ENCODE measurements around the gene SENP7.
"Not testable (repeated sequence)": the region's sequence is repeated elsewhere in the genome, so short reads cannot be mapped to it uniquely, and the experiment has no call there.

The SENP7 gene

GRCh38 chr3:101519685-101520365 is 6.8 kb upstream of the SENP7 start:
- DNase-seq: no peak

DNA sequence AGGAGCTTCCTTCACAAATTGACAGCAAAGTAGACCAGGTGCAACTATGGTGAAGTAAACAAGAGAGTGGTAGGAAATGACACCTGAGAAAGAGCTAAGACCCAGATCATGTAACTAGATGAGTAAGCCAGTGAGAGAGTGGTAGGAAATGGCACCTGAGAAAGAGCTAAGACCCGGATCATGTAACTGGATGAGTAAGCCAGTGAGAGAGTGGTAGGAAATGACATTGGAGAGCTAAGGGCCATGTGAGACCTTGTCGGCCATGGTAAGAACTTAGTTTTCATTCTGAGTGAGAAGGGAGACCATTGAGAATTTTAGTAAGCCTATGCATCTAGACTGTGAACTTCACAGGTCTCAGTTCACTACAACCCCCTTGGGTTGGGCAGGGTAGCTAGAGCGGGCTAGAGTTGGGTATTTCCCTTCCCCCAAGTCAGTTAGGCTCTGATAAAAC is 5.4 kb upstream of the SENP7 start:
- DNase-seq: no peak

GRCh38 chr3:101513419-101513986 is 491 bp upstream of the SENP7 start:
- DNase-seq: no peak

DNA sequence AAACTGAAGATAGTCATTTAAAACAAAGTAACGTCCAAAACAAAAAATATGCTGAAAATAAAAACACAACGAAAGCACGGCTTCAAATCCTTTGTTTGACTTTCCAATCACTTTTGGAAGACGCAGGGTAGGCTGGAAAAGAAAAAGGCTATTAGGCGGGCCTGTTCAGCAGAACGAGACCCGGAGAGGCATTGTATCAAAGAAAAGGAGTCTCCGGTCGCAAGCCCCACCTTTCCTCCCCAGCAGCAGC is 691 bp downstream of the SENP7 start:
- no peak for DNase-seq

DNA sequence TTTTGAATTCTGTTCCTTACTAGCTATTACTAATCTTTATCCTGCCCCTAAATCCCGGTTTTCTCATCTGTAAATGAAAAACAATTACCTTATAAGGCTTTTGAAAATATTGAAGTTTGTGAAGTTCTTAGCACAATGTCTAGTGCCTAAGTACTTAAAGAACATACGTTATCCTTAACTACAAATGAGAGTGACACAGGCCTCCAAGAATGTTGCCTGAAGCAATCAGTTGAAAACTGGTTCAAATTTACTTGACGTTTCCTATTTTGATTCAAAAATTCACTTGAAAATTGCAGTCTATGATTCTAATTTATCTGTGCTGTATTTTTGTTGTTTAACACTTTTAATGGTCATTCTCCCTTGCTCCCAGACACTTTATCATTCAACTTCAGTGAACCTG is 3.2 kb downstream of the SENP7 start:
- DNase-seq: no peak

DNA sequence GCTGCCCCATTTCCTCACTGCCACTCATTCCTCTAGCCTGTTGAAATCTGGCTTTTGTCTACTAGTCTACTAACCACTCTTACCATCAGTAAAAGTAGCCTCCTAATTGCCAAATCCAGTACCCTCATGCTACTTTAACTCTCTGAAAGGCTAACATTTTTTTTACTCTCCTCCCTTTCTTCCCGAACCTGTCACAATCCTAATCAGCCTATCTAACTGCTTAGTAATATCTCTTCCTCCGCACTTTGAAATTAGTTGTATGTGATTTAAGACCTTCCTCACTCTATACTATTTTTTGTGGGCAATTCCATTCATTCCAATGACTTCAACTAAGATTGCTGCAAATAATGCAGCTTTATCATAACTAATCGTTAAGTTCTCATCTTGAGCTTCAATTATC is 3.7 kb downstream of the SENP7 start:
- no peak for DNase-seq

GRCh38 chr3:101501783-101502182 is 11.2 kb downstream of the SENP7 start:
- no peak for DNase-seq

GRCh38 chr3:101500208-101500607 is 12.8 kb downstream of the SENP7 start:
- DNase-seq: no peak

DNA sequence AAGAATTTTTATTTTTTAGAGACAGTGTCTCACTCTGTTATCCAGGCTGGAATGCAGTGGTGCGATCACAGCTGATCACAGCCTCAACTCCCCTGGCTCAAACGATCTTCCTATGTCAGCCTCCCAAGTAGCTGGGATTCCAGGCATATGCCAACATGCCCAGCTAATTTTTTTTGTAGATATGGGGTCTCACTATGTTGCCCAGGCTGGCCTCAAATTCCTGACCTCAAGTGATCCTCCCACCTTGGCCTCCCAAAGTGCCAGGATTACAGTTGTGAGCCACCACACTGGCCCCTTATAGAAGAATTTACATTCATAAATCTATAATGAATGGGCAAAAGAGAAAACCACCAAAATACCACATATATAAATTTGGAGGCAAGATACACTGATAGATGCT is 15.2 kb downstream of the SENP7 start:
- DNase-seq: no peak

GRCh38 chr3:101495552-101495951 is 17.5 kb downstream of the SENP7 start:
- no peak for DNase-seq

DNA sequence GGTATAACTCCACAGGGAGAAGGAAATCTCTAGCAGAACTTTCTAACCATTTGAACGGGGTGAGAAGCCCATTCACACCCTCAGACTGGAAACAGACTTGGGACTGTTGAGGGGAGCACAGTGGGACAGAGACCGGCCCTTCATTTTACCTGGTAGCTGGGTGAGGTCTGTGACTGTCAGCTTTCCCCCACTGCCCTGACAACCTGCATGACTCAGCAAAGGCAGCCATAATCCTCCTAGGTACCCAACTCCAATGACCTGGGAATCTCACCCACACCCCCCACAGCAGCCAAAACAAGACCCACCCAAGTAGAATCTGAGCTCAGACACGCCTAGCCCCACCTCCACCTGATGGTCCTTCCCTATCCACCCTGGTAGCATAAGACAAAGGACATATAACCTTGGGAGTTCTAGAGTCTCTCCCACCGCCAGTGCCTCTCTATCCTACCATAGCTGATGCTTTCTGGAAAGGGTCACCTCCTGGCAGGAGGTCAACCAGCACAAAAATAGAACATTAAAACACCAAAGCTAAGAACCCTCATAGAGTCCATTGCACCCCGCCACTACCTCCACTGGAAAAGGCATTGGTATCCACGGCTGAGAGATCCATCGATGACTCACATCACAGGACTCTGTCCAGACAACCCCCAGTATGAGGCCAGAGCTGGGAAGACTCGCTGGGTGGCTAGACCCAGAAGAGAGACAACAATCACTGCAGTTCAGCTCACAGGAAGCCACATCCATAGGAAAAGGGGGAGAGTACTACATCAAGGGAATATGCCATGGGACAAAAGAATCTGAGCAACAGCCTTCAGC is 28.0 kb downstream of the SENP7 start:
- DNase-seq: no peak

GRCh38 chr3:101478980-101479379 is 34.0 kb downstream of the SENP7 start:
- no peak for DNase-seq

DNA sequence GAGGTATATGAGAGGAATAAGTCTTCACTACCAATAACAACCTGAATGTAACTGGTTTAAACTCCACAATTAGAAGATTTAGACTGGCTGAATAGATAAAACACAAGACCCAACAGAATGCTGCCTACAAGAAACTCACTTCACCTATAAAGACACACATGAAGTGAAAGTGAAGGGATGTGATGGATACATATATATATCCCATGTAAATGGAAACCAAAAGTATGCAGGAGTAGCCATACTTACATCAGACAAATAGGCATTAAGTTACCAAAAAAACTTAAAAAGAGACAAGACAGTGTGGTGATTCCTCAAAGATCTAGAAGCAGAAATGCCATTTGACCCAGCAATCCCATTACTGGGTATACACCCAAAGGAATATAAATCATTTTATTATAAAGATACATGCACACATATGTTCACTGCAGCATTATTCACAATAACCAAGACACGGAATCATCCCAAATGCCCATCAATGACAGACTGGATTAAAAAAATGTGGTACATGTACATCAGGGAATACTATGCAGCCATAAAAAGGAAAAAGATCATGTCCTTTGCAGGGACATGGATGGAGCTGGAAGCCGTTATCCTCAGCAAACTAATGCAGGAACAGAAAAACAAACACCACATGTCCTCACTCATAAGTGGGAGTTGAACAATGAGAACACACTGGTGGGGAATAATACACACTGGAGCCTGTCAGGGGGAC is 38.0 kb downstream of the SENP7 start:
- DNase-seq: not testable (repeated sequence)

GRCh38 chr3:101468676-101469075 is 44.3 kb downstream of the SENP7 start:
- DNase-seq: not testable (repeated sequence)

- not testable (repeated sequence) for DNase-seq
Observed at GRCh38 chr3:101467310-101467663, 45.7 kb downstream of the SENP7 start.

GRCh38 chr3:101466465-101467309 is 46.3 kb downstream of the SENP7 start:
- DNase-seq: no peak

DNA sequence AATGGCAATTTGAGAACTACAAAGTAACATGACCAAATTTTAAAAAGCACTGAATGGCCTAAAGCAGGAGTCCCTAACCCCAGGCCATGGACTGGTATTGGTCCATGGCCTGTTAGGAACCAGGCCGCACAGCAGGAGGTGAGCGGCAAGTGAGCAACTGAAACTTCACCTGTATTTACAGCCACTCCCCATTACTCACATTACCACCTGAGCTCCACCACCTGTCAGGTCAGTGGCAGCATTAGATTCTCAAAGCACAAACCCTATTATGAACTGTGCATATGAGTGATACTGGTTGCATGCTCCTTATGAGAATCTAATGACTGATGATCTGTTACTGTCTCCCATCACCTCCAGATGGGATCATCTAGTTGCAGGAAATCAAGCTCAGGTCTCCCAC is 48.8 kb downstream of the SENP7 start:
- DNase-seq: no peak

DNA sequence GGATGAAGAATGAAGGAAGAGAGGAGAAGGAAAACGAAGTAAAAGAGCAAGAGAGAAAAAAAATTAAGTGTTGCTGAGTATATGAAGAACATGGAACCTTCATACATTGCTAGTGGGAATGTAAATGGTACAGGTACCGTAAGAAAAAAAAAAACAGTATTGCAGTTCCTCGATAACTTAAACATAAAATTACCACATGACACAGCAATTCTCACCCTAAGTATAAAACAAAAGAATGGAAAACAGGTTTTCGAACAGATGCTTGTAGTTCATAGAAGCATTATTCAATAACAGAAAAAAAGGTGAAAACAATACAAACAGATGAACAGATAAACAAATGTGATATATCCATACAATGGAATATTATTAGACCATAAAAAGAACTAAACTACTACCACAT is 51.6 kb downstream of the SENP7 start:
- no peak for DNase-seq

DNA sequence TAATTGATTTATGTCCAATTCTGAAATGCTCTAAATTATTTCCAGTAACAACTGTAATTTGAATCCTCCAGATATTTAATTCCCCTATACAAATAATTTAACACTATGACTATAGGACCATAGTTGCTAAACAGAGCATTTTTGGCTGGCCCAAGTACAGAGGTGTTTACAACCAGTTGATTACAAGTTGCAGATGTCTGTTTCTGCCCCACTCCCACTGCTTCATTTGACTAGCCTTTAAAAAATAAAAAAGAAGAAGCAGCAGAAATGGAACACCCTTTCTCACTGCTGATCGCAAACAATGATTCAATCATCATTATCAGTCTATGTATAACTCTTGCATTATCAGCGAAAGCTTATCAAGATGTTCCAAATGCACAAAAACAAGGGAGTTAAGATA is 54.6 kb downstream of the SENP7 start:
- DNase-seq: no peak

DNA sequence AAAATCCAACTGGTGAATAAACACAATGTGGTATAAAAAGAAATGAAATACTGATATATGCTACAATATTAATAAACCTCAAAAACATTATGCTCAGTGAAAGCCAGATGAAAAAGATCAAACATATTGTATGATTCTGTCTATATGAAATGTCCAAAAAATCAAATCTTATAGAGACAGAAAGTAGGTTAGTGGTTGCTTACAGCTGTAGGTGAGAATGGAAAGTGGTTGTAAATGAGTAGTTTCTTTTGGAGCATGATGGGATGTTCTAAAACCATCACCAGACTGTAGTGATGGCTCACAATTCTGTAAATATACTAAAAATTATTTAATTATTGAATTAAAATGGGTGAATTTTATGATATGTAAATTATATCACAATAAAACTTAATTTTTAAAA is 58.4 kb downstream of the SENP7 start:
- DNase-seq: no peak

GRCh38 chr3:101453961-101454360 is 59.1 kb downstream of the SENP7 start:
- no peak for DNase-seq

- DNase-seq: not testable (repeated sequence)
Observed at GRCh38 chr3:101438641-101439040, 74.4 kb downstream of the SENP7 start.

DNA sequence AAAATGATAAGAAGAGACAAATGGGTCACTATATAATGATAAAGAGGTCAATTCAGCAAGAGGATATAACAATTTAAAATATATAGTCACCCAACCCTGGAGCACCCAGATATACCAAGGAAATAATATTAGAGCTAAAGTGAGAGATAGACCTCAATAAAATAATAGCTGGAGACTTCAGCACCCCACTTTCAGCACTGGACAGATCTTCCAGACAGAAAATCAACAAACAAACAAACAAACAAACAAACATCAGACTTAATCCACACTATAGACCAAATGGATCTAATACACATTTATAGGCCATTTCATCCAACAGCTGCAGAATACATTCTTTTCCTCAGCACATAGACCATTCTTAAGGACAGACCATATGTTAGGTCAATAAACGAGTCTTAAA is 79.4 kb downstream of the SENP7 start:
- DNase-seq: no peak

Measured in NCI-H2171 (cell line).